Body of pancreas (tissue), 4 donors: ENCODE measurements around the gene TMEM14C.

Experiments used
- POLR2A ChIP-seq, 3 donors: fragments of 450-650 bp; IDR thresholded peaks; one replicate each; pipeline ENCODE4 v1.6.1; 2016; ENCODE audit warnings: antibody characterized with exemption in 3 of 3, mild to moderate bottlenecking in 2 of 3
- TF ChIP-seq, protein P1 (sequence below), 7 experiments: fragments of 450-650 bp in 4 of 7; fragments of 200-600 bp in 3 of 7; sonication (generic) in 3 of 7; IDR thresholded peaks; one replicate each; pipeline ENCODE4 v1.5.1; 2016 to 2019; ENCODE audit warnings: antibody characterized with exemption in 7 of 7

DNA sequence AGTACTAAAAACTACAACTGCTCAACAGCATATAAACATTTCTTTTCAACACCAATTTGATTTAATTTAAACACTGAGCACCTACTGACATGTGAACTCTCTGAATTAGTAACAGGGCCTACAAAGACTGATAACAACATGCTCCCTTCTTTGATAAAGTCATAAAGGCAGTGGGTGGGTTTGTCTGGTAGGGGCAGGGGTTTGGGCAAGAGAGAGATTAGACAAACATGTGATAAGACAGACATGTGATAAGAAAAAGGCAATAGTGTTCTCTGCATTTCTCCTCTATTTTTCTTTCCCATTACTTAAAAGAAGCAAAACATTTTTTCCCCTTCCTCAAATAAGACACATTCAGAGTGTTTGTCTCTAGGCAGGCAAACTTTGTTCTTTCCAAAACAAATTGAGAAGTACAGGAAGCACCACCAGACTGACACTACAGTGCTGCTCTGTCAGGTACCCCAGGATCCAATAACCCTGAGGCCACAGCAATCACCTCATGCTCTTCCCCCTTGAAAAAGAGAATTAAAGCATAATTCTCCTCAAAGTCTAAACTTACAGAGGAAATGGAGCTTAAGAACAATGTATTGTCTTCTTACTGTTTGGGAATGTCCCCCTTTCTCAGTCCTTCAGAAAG is 40.4 kb upstream of the TMEM14C start:
- TF ChIP-seq, protein P1, sequence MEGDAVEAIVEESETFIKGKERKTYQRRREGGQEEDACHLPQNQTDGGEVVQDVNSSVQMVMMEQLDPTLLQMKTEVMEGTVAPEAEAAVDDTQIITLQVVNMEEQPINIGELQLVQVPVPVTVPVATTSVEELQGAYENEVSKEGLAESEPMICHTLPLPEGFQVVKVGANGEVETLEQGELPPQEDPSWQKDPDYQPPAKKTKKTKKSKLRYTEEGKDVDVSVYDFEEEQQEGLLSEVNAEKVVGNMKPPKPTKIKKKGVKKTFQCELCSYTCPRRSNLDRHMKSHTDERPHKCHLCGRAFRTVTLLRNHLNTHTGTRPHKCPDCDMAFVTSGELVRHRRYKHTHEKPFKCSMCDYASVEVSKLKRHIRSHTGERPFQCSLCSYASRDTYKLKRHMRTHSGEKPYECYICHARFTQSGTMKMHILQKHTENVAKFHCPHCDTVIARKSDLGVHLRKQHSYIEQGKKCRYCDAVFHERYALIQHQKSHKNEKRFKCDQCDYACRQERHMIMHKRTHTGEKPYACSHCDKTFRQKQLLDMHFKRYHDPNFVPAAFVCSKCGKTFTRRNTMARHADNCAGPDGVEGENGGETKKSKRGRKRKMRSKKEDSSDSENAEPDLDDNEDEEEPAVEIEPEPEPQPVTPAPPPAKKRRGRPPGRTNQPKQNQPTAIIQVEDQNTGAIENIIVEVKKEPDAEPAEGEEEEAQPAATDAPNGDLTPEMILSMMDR (IDR thresholded peaks at IDR 0.05) = no peak
- TF ChIP-seq POLR2A (IDR thresholded peaks at IDR 0.05) = no peak
